Keratinocyte (primary cell): Measurements from ENCODE around the gene ENO2. TPM values are rescaled to one million over a fixed set of nuclear protein-coding genes. Genes with fewer than 3 reads are reported as not detected.
"Not testable (repeated sequence)": the region's sequence is repeated elsewhere in the genome, so short reads cannot be mapped to it uniquely, and the experiment has no call there.

Source experiments
- DNase-seq: peaks from one replicate; pipeline ENCODE4 v3.0.0-alpha.2; 2011; ENCODE audit warnings: low read depth, missing footprints, low spot score
- FAIRE-seq: peaks from 2 replicates; lab custom pipeline; 2011; peaks lifted over from hg19 to GRCh38; lab: Jason Lieb, UNC
- H2AFZ ChIP-seq: 2 replicates; pipeline ENCODE4 v1.6.0; 2012; ENCODE audit warnings: low read length, control low read depth, inconsistent platforms; ENCODE audit not compliant: control insufficient read depth
- H3K27ac ChIP-seq: 2 replicates; pipeline ENCODE4 v1.5.1; 2011; ENCODE audit warnings: low read length; ENCODE audit not compliant: control insufficient read depth, insufficient read depth
- H3K27me3 ChIP-seq: 3 replicates; pipeline ENCODE4 v1.6.0; 2011; ENCODE audit warnings: low read length; ENCODE audit not compliant: control insufficient read depth, insufficient read depth; ENCODE audit errors: extremely low read depth
- H3K36me3 ChIP-seq, 2 experiments: 2 replicates in 1 of 2; 3 replicates in 1 of 2; pipeline ENCODE4 v1.5.1; 2011; ENCODE audit warnings: low read length in 2 of 2, mild to moderate bottlenecking in 1 of 2; ENCODE audit not compliant: control insufficient read depth in 2 of 2, insufficient read depth in 2 of 2; ENCODE audit errors: extremely low read depth in 1 of 2
- H3K4me1 ChIP-seq: 3 replicates; pipeline ENCODE4 v1.5.1; 2011; ENCODE audit warnings: low read length; ENCODE audit not compliant: control insufficient read depth, insufficient read depth; ENCODE audit errors: extremely low read depth
- H3K4me2 ChIP-seq: 3 replicates; pipeline ENCODE4 v1.6.0; 2011; ENCODE audit warnings: low read depth, low read length; ENCODE audit not compliant: control insufficient read depth, insufficient read depth; ENCODE audit errors: extremely low read depth
- H3K4me3 ChIP-seq, 3 experiments: fragments of 200-600 bp in 1 of 3; sonication (generic) in 1 of 3; 2 replicates in 2 of 3; 3 replicates in 1 of 3; pipeline ENCODE4 v1.5.1; 2011 to 2016; ENCODE audit warnings: low read length in 3 of 3, mild to moderate bottlenecking in 3 of 3, control low read depth in 2 of 3, inconsistent platforms in 1 of 3, low read depth in 1 of 3, mixed read lengths in 1 of 3, mixed run types in 1 of 3, moderate library complexity in 1 of 3; ENCODE audit not compliant: control insufficient read depth in 2 of 3, insufficient read depth in 2 of 3; ENCODE audit errors: extremely low read depth in 1 of 3
- H3K79me2 ChIP-seq: 2 replicates; pipeline ENCODE4 v1.6.0; 2012; ENCODE audit warnings: low read length; ENCODE audit not compliant: control insufficient read depth, insufficient read depth
- H3K9ac ChIP-seq: 3 replicates; pipeline ENCODE4 v1.6.0; 2011; ENCODE audit warnings: low read length; ENCODE audit not compliant: control insufficient read depth, insufficient read depth; ENCODE audit errors: extremely low read depth
- H3K9me1 ChIP-seq: 3 replicates; pipeline ENCODE4 v1.6.0; 2011; ENCODE audit warnings: low read length; ENCODE audit not compliant: control insufficient read depth, insufficient read depth; ENCODE audit errors: extremely low read depth
- H3K9me3 ChIP-seq: 2 replicates; pipeline ENCODE4 v1.5.1; 2012; ENCODE audit warnings: low read depth, low read length; ENCODE audit not compliant: control insufficient read depth
- H4K20me1 ChIP-seq: 3 replicates; pipeline ENCODE4 v1.6.0; 2011; ENCODE audit warnings: low read length; ENCODE audit not compliant: control insufficient read depth, insufficient read depth; ENCODE audit errors: extremely low read depth
- CTCF ChIP-seq, 3 experiments: IDR thresholded peaks in 1 of 3; conservative IDR thresholded peaks in 1 of 3; optimal IDR thresholded peaks in 1 of 3; 2 replicates in 2 of 3; 3 replicates in 1 of 3; pipeline versions ENCODE3 to v1.5.1; 2011; ENCODE audit warnings: low read length in 3 of 3, mild to moderate bottlenecking in 3 of 3, moderate library complexity in 2 of 3, control low read depth in 1 of 3, inconsistent platforms in 1 of 3; ENCODE audit not compliant: insufficient read depth in 2 of 3; ENCODE audit errors: extremely low read depth in 1 of 3
- EZH2 ChIP-seq: IDR thresholded peaks from one replicate; pipeline ENCODE4 v1.6.1; 2012; ENCODE audit warnings: inconsistent platforms, mild to moderate bottlenecking, low read length, moderate library complexity
- dilution Hi-C: fragments of 300-500 bp; cut with MboI; formaldehyde crosslinking; loops from one replicate; pipeline ENCODE4 v1.7.0; 2020; ENCODE audit warnings: low sequenced_read_pairs; ENCODE audit not compliant: extremely low pct_ligation_motif_present
- polyA plus RNA-seq, 5 experiments: library from polyadenylated mRNA; depleted of rRNA in 3 of 5; stranded (reverse) in 3 of 5; stranded (forward) in 1 of 5; unstranded in 1 of 5; fragments of >200 nt; gene quantifications; 1 replicate in 1 of 5; 2 replicates in 3 of 5; 3 replicates in 1 of 5; pipeline versions ENCODE4 v1.2.1 to v1.2.3, GENCODE V29; 2011 to 2012; ENCODE audit warnings: missing spikeins in 2 of 5, low read depth in 1 of 5, low replicate concordance in 1 of 5

The ENO2 gene
- polyA plus RNA-seq, 1 donor (not counting 4 experiments of a cell fraction or from before 2014, with no cell fraction given): 1.7 TPM

GRCh38 chr12:6904280-6905276, 9.8 kb upstream of the ENO2 start, which contains the start of gene LRRC23:
Gene LRRC23 (plus strand): TSS chr12:6904822. CDS start chr12:6905634, 812 bp downstream.
- peak; percentile 97 for FAIRE-seq
- dilution Hi-C loops: no loop called here
- H3K9me1 ChIP-seq: no peaks in the 10 kb centered on the region

GRCh38 chr12:6905414-6906040, 8.9 kb upstream of the ENO2 start:
- Histone ChIP-seq H3K4me1 (peaks cover 13% of the 10 kb centered on the region), H2AFZ (peak overlapping the region; percentile 99), H4K20me1 (no peaks in the 10 kb centered on the region), H3K27ac (no peak overlapping the region), H3K4me3 (peak overlapping the region; percentile 66 to 99 (median 98)), H3K4me2 (peak overlapping the region; percentile 96), H3K9me3 (no peaks in the 10 kb centered on the region), H3K9ac (peak overlapping the region; percentile 91), H3K36me3 (no peaks in the 10 kb centered on the region), H3K79me2 (no peaks in the 10 kb centered on the region), H3K9me1 (no peaks in the 10 kb centered on the region), H3K27me3 (no peaks in the 10 kb centered on the region)
- DNase-seq (no peak), FAIRE-seq (no peak)
- no peak for TF ChIP-seq EZH2
- dilution Hi-C loops: no loop called here

More at GRCh38 chr12:6904280-6905276, 9.8 kb upstream of the ENO2 start, which contains the start of gene LRRC23:
- Histone ChIP-seq H3K4me2 (peak within 1 kb of the TSS; percentile 96), H3K27me3 (no peaks in the 10 kb centered on the region), H3K27ac (peak within 1 kb of the TSS; percentile 88), H3K9ac (peak within 1 kb of the TSS; percentile 91), H3K9me3 (no peaks in the 10 kb centered on the region), H3K4me3 (peak within 1 kb of the TSS; percentile 66 to 99 (median 98)), H3K36me3 (no peaks in the 10 kb centered on the region), H3K79me2 (no peaks in the 10 kb centered on the region), H3K4me1 (peaks cover 13% of the 10 kb centered on the region), H4K20me1 (no peaks in the 10 kb centered on the region), H2AFZ (peak within 1 kb of the TSS; percentile 99)
- TF ChIP-seq CTCF (optimal IDR thresholded peaks at IDR 0.05 in 1 of 3, IDR thresholded peaks at IDR 0.05 in 1 of 3, conservative IDR thresholded peaks at IDR 0.05 in 1 of 3; ENCODE audit: extremely low read depth in 1 of 3, insufficient read depth in 2 of 3, low read length in 3 of 3) (no peak), EZH2 (no peak)
- DNase-seq: no peak

DNA sequence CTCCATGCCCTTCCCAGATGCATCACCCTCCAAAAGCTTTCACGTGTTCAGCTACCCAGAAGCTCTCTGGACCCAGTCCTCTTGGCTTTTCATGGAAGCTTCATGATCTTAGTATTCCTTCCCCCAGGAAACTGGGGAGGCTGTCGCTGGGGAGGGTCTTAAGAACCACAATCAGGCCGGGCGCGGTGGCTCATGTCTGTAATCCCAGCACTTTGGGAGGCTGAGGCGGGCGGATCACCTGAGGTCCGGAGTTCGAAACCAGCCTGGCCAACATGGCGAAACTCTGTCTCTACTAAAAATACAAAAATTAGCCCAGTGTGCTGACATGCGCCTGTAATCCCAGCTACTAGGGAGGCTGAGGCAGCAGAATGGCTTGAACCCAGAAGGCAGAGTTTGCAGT, 6.2 kb upstream of the ENO2 start:
- H2AFZ ChIP-seq, H3K4me2 ChIP-seq, DNase-seq, dilution Hi-C loops, FAIRE-seq, H3K9me1 ChIP-seq, H4K20me1 ChIP-seq, H3K27me3 ChIP-seq, H3K79me2 ChIP-seq, H3K4me3 ChIP-seq, H3K27ac ChIP-seq, H3K9ac ChIP-seq, H3K36me3 ChIP-seq, H3K9me3 ChIP-seq: not testable (repeated sequence)
- peaks cover 13% of the 10 kb centered on the region for H3K4me1 ChIP-seq
